HepG2 (cell line): Measurements from ENCODE around the gene ALDH3A1. TPM values are rescaled to one million over a fixed set of nuclear protein-coding genes. Genes with fewer than 3 reads are reported as not detected.

Experiments used
- ATF7 ChIP-seq, 2 experiments: fragments of 450-650 bp in 1 of 2; sonication (generic) in 1 of 2; formaldehyde crosslinking in 1 of 2; IDR thresholded peaks; 2 replicates each; pipeline versions ENCODE4 v1.4.0 to v1.6.1; 2016 to 2020; ENCODE audit warnings: antibody characterized with exemption in 1 of 2, mild to moderate bottlenecking in 1 of 2, missing genetic modification reagents in 1 of 2
- BCL3 ChIP-seq: sonication (generic); formaldehyde crosslinking; IDR thresholded peaks from 2 replicates; pipeline ENCODE4 v1.5.1; 2020; ENCODE audit warnings: mild to moderate bottlenecking, missing genetic modification reagents, moderate library complexity
- BHLHE40 ChIP-seq: IDR thresholded peaks from 2 replicates; pipeline ENCODE4 v1.6.1; 2011; ENCODE audit warnings: low read length, improper control_type of control experiment
- CHCHD3 ChIP-seq: sonication (generic); formaldehyde crosslinking; IDR thresholded peaks from 2 replicates; pipeline ENCODE4 v1.8.0; 2022; ENCODE audit warnings: mild to moderate bottlenecking, missing genetic modification reagents, moderate library complexity
- FOXK1 ChIP-seq: sonication (generic); formaldehyde crosslinking; IDR thresholded peaks from 2 replicates; pipeline ENCODE4 v1.4.0; 2020; ENCODE audit warnings: low read depth, missing genetic modification reagents, borderline replicate concordance
- PPARG ChIP-seq: conservative IDR thresholded peaks from 2 replicates; pipeline ENCODE4 v1.6.1; 2016; ENCODE audit warnings: missing biosample characterization, missing genetic modification reagents
- RORA ChIP-seq: sonication (generic); formaldehyde crosslinking; IDR thresholded peaks from 2 replicates; pipeline ENCODE4 v1.5.0; 2020; ENCODE audit warnings: mild to moderate bottlenecking, missing genetic modification reagents, moderate library complexity
- SALL1 ChIP-seq: sonication (generic); formaldehyde crosslinking; IDR thresholded peaks from 2 replicates; pipeline ENCODE4 v1.8.0; 2022; ENCODE audit warnings: mild to moderate bottlenecking, missing genetic modification reagents
- SAP130 ChIP-seq: IDR thresholded peaks from 2 replicates; pipeline ENCODE4 v1.6.1; 2016; ENCODE audit warnings: low read depth
- SOX6 ChIP-seq, 2 experiments: fragments of 450-650 bp in 1 of 2; sonication (generic) in 1 of 2; formaldehyde crosslinking in 1 of 2; IDR thresholded peaks; 2 replicates each; pipeline versions ENCODE4 v1.4.0 to v1.6.1; 2017 to 2020; ENCODE audit warnings: antibody characterized with exemption in 1 of 2, mild to moderate bottlenecking in 1 of 2, missing genetic modification reagents in 1 of 2
- ZBTB21 ChIP-seq: sonication (generic); formaldehyde crosslinking; IDR thresholded peaks from 2 replicates; pipeline ENCODE4 v1.4.0; 2020; ENCODE audit warnings: missing genetic modification reagents
- ZFP1 ChIP-seq: IDR thresholded peaks from 2 replicates; pipeline ENCODE4 v1.6.1; 2016
- ZFP90 ChIP-seq: sonication (generic); formaldehyde crosslinking; IDR thresholded peaks from 2 replicates; pipeline ENCODE4 v1.8.0; 2022; ENCODE audit warnings: missing genetic modification reagents, mild to moderate bottlenecking, inconsistent platforms, borderline replicate concordance
- ZKSCAN8 ChIP-seq: IDR thresholded peaks from 2 replicates; pipeline ENCODE4 v1.6.1; 2016; ENCODE audit warnings: borderline replicate concordance, missing genetic modification reagents, missing compliant biosample characterization
- ZNF598 ChIP-seq: sonication (generic); formaldehyde crosslinking; IDR thresholded peaks from 2 replicates; pipeline ENCODE4 v1.5.1; 2020; ENCODE audit warnings: mild to moderate bottlenecking, missing genetic modification reagents, borderline replicate concordance
- ZNF616 ChIP-seq: sonication (generic); formaldehyde crosslinking; IDR thresholded peaks from 2 replicates; pipeline ENCODE4 v1.5.0; 2020; ENCODE audit warnings: low read depth, mild to moderate bottlenecking, missing genetic modification reagents
- ZSCAN21 ChIP-seq: sonication (generic); formaldehyde crosslinking; IDR thresholded peaks from 2 replicates; pipeline ENCODE4 v1.8.0; 2022; ENCODE audit warnings: mild to moderate bottlenecking, missing genetic modification reagents, moderate library complexity, borderline replicate concordance
- polyA plus RNA-seq, 8 experiments: library from polyadenylated mRNA; depleted of rRNA in 3 of 8; stranded (reverse) in 7 of 8; unstranded in 1 of 8; fragments of >200 nt; fragmentation: Illumina TruSeq in 4 of 8; extraction: Trizol in 4 of 8; gene quantifications; 2 replicates each; pipeline versions ENCODE4 v1.2.1 to v1.2.3, GENCODE V29; 2011 to 2016; ENCODE audit warnings: low read depth in 4 of 8, missing spikeins in 1 of 8, mixed read lengths in 1 of 8; ENCODE audit not compliant: insufficient read depth in 1 of 8
- total RNA-seq, 5 experiments: library from RNA; depleted of rRNA; stranded (reverse); fragments of >200 nt; fragmentation: Illumina TruSeq; extraction: Trizol; gene quantifications; 2 replicates each; pipeline ENCODE4 v1.2.3, GENCODE V29; 2016; ENCODE audit warnings: low read depth in 1 of 5
- TF ChIP-seq, protein P1 (sequence below): sonication (generic); formaldehyde crosslinking; IDR thresholded peaks from 2 replicates; pipeline ENCODE4 v1.4.0; 2020; ENCODE audit warnings: missing genetic modification reagents
- TF ChIP-seq, protein P2 (sequence below): IDR thresholded peaks from 2 replicates; pipeline ENCODE4 v1.6.1; 2016; ENCODE audit warnings: mild to moderate bottlenecking
- TF ChIP-seq, protein P3 (sequence below): conservative IDR thresholded peaks from 2 replicates; pipeline ENCODE4 v1.6.1; 2018; ENCODE audit warnings: missing genetic modification reagents
- TF ChIP-seq, protein P4 (sequence below): sonication (generic); formaldehyde crosslinking; IDR thresholded peaks from 2 replicates; pipeline ENCODE4 v1.5.1; 2020; ENCODE audit warnings: missing genetic modification reagents, mild to moderate bottlenecking, borderline replicate concordance

Gene ALDH3A1
- total and polyA plus RNA-seq, 2 of the 13 experiments (the other 11 are each of a cell fraction or from before 2014, with no cell fraction given) = 0.07 to 0.62 TPM

- TF ChIP-seq SAP130 (CRISPR knock-in tag) (0 out of 2 replicates have a peak, but pooled peaks have one; percentile 17), ZFP90 (CRISPR knock-in tag) (0 out of 2 replicates have a peak, but pooled peaks have one; percentile 34), ZSCAN21 (no peak), ZNF598 (CRISPR knock-in tag) (no peak), ATF7 (IDR thresholded peaks at IDR 0.05) (no peak), ATF7 (CRISPR knock-in tag; IDR thresholded peaks at IDR 0.05) (no peak), SALL1 (CRISPR knock-in tag) (peak; percentile 74), RORA (CRISPR knock-in tag) (no peak), BCL3 (CRISPR knock-in tag) (no peak), PPARG (CRISPR knock-in tag) (no peak), BHLHE40 (0 out of 2 replicates have a peak, but pooled peaks have one; percentile 10), FOXK1 (peak; percentile 26; the same call in 1 of the 2 replicates), SOX6 (IDR thresholded peaks at IDR 0.05) (no peak), SOX6 (CRISPR knock-in tag; IDR thresholded peaks at IDR 0.05) (peak; percentile 30; the same call in 1 of the 2 replicates), ZKSCAN8 (CRISPR knock-in tag) (no peak), ZBTB21 (CRISPR knock-in tag) (no peak), ZFP1 (CRISPR knock-in tag) (no peak), CHCHD3 (CRISPR knock-in tag) (0 out of 2 replicates have a peak, but pooled peaks have one; percentile 26), ZNF616 (CRISPR knock-in tag) (no peak)
- TF ChIP-seq, protein P1, sequence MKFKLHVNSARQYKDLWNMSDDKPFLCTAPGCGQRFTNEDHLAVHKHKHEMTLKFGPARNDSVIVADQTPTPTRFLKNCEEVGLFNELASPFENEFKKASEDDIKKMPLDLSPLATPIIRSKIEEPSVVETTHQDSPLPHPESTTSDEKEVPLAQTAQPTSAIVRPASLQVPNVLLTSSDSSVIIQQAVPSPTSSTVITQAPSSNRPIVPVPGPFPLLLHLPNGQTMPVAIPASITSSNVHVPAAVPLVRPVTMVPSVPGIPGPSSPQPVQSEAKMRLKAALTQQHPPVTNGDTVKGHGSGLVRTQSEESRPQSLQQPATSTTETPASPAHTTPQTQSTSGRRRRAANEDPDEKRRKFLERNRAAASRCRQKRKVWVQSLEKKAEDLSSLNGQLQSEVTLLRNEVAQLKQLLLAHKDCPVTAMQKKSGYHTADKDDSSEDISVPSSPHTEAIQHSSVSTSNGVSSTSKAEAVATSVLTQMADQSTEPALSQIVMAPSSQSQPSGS (CRISPR knock-in tag) = no peak
- TF ChIP-seq, protein P2, sequence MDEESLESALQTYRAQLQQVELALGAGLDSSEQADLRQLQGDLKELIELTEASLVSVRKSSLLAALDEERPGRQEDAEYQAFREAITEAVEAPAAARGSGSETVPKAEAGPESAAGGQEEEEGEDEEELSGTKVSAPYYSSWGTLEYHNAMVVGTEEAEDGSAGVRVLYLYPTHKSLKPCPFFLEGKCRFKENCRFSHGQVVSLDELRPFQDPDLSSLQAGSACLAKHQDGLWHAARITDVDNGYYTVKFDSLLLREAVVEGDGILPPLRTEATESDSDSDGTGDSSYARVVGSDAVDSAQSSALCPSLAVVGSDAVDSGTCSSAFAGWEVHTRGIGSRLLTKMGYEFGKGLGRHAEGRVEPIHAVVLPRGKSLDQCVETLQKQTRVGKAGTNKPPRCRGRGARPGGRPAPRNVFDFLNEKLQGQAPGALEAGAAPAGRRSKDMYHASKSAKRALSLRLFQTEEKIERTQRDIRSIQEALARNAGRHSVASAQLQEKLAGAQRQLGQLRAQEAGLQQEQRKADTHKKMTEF (CRISPR knock-in tag) = no peak
- TF ChIP-seq, protein P3, sequence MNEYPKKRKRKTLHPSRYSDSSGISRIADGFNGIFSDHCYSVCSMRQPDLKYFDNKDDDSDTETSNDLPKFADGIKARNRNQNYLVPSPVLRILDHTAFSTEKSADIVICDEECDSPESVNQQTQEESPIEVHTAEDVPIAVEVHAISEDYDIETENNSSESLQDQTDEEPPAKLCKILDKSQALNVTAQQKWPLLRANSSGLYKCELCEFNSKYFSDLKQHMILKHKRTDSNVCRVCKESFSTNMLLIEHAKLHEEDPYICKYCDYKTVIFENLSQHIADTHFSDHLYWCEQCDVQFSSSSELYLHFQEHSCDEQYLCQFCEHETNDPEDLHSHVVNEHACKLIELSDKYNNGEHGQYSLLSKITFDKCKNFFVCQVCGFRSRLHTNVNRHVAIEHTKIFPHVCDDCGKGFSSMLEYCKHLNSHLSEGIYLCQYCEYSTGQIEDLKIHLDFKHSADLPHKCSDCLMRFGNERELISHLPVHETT (CRISPR knock-in tag) = no peak
- TF ChIP-seq, protein P4, sequence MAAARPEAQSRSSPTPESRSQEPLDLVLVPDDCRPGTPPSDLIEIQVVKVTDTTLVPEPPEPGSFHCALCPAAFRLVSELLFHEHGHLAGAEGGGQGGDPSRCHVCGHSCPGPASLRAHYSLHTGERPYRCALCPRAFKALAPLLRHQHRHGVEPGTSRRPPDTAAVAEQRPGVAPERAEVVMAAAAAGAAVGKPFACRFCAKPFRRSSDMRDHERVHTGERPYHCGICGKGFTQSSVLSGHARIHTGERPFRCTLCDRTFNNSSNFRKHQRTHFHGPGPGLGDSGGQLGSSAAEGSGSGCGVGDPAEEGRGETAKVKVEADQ = no peak
Observed at GRCh38 chr17:19728084-19728495, 20.0 kb downstream of the ALDH3A1 start (continued).
